ENCODE measurements around the gene TADA2B. TPM values are rescaled to one million over a fixed set of nuclear protein-coding genes. Genes with fewer than 3 reads are reported as not detected.

Gene TADA2B
- total and polyA plus RNA-seq, 4 donors = 10.7 to 22.9 (median 17.6) TPM

DNA sequence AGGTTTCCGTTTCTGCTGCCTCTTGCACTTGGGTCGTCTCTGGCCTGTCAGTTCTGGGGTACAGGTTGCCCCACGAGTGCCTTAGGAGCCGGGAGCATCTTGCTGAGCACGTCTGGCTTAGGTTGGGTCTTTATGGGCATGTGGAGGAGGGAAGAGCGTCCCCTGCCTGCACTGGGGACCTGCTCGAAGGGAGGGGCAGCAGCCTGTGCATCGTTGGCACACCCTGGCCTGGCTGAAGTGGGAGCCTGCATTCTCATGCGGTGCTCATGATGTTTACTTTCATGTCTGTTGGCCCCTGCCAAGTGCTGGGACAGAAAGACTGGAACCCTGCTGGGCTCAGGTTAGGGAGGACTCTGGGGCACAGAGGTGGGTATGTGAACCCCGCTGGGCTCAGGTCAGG is 23.8 kb upstream of the TADA2B start:
- Histone ChIP-seq H3K27ac (ENCODE audit: low read depth in 1 of 2, low read length in 1 of 2) (no peak overlapping the region), H3K9ac (ENCODE audit: insufficient read depth in 1 of 2, low read length in 2 of 2) (no peak overlapping the region), H3K4me3 (no peak overlapping the region), H3K4me1 (ENCODE audit: control insufficient read depth in 5 of 5, insufficient read depth in 5 of 5, low read length in 5 of 5) (no peaks in the 10 kb centered on the region), H3K36me3 (ENCODE audit: control insufficient read depth in 4 of 4, insufficient read depth in 4 of 4, low read length in 4 of 4) (peaks cover 12 to 57% (median 22%) of the 10 kb centered on the region in 4 donors), H3K9me3 (ENCODE audit: control insufficient read depth in 4 of 4, insufficient read depth in 3 of 4, low read length in 3 of 4) (no peaks in the 10 kb centered on the region), H3K27me3 (ENCODE audit: control insufficient read depth in 3 of 3, insufficient read depth in 3 of 3, low read length in 2 of 3) (no peaks in the 10 kb centered on the region)
- DNase-seq = no peak
- WGBS, 2 donors = 79 to 92% methylated on average over 10 of the region's 10 CpGs
- peak; percentile 33 for ATAC-seq (ENCODE audit: insufficient read depth, low FRiP score)
- TF ChIP-seq, protein P1, sequence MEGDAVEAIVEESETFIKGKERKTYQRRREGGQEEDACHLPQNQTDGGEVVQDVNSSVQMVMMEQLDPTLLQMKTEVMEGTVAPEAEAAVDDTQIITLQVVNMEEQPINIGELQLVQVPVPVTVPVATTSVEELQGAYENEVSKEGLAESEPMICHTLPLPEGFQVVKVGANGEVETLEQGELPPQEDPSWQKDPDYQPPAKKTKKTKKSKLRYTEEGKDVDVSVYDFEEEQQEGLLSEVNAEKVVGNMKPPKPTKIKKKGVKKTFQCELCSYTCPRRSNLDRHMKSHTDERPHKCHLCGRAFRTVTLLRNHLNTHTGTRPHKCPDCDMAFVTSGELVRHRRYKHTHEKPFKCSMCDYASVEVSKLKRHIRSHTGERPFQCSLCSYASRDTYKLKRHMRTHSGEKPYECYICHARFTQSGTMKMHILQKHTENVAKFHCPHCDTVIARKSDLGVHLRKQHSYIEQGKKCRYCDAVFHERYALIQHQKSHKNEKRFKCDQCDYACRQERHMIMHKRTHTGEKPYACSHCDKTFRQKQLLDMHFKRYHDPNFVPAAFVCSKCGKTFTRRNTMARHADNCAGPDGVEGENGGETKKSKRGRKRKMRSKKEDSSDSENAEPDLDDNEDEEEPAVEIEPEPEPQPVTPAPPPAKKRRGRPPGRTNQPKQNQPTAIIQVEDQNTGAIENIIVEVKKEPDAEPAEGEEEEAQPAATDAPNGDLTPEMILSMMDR (IDR thresholded peaks at IDR 0.05; ENCODE audit: control extremely low read depth, extremely low read depth) = no peak

DNA sequence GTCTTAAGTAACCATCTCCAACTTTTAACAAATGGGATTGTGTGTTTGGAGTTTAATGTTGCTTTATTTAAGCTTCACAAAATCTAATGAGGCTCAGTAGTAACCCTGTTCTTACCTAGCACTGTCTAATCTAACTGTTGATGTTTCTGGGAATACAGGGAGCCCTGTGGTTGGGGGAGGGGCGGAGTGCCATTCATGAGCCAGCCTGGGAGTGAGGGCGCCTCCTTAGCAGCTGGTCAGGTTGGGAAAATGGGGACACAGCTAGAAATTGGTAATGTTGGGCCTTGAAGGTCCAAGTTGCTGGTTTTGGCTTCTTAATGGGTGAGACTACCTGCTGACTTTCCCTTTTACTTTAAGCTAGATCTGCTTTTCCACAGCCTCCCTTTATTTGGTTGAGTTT is 22.9 kb upstream of the TADA2B start:
- H3K27ac ChIP-seq (ENCODE audit: low read depth in 1 of 2, low read length in 1 of 2) = no peak overlapping the region
- TF ChIP-seq, protein P1 (IDR thresholded peaks at IDR 0.05; ENCODE audit: control extremely low read depth, extremely low read depth) = no peak
- H3K4me1 ChIP-seq (ENCODE audit: control insufficient read depth in 5 of 5, insufficient read depth in 5 of 5, low read length in 5 of 5) = no peaks in the 10 kb centered on the region
- WGBS, 2 donors = 95 to 100% methylated on average over 2 of the region's 2 CpGs
- peaks cover 9 to 57% (median 15%) of the 10 kb centered on the region in 4 donors for H3K36me3 ChIP-seq (ENCODE audit: control insufficient read depth in 4 of 4, insufficient read depth in 4 of 4, low read length in 4 of 4)
- ATAC-seq (ENCODE audit: insufficient read depth, low FRiP score) (no peak), DNase-seq (no peak)
- no peak overlapping the region for H3K4me3 ChIP-seq
- no peak overlapping the region for H3K9ac ChIP-seq (ENCODE audit: insufficient read depth in 1 of 2, low read length in 2 of 2)
- no peaks in the 10 kb centered on the region for H3K27me3 ChIP-seq (ENCODE audit: control insufficient read depth in 3 of 3, insufficient read depth in 3 of 3, low read length in 2 of 3)
- H3K9me3 ChIP-seq (ENCODE audit: control insufficient read depth in 4 of 4, insufficient read depth in 3 of 4, low read length in 3 of 4) = no peaks in the 10 kb centered on the region

DNA sequence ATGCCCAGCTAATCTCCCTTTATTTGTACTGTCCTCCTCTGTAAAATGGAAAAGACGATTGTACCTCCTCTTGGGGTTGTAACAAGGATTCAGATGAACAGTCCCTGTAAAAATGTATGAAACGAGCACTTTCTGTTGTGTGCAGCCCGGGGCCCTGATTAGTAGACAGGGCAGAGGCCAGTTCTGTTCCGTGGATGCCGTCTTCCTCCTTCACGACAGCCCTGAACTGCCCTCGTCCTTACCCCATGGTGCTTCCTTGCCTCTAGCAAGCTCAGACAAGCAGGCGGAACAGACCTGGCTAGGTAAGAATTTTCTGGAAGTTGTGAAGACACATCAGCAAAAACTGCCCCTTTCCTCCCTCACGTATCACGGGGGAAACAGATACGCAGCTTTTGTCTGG is 22.3 kb upstream of the TADA2B start:
- peaks cover 9 to 56% (median 13%) of the 10 kb centered on the region in 4 donors for H3K36me3 ChIP-seq (ENCODE audit: control insufficient read depth in 4 of 4, insufficient read depth in 4 of 4, low read length in 4 of 4)
- H3K4me1 ChIP-seq (ENCODE audit: control insufficient read depth in 5 of 5, insufficient read depth in 5 of 5, low read length in 5 of 5) = no peaks in the 10 kb centered on the region
- WGBS, 2 donors = 96% methylated on average over 11 of the region's 11 CpGs

More for the DNA sequence above, 22.3 kb upstream of the TADA2B start:
- Histone ChIP-seq H3K4me3 (no peak overlapping the region), H3K27ac (ENCODE audit: low read depth in 1 of 2, low read length in 1 of 2) (no peak overlapping the region), H3K9me3 (ENCODE audit: control insufficient read depth in 4 of 4, insufficient read depth in 3 of 4, low read length in 3 of 4) (no peaks in the 10 kb centered on the region), H3K9ac (ENCODE audit: insufficient read depth in 1 of 2, low read length in 2 of 2) (no peak overlapping the region), H3K27me3 (ENCODE audit: control insufficient read depth in 3 of 3, insufficient read depth in 3 of 3, low read length in 2 of 3) (no peaks in the 10 kb centered on the region)
- ATAC-seq (ENCODE audit: insufficient read depth, low FRiP score) (no peak), DNase-seq (no peak)
- TF ChIP-seq, protein P1 (IDR thresholded peaks at IDR 0.05; ENCODE audit: control extremely low read depth, extremely low read depth) = no peak
